ENCODE data around the gene CRYBG3. TPM values are rescaled to one million over a fixed set of nuclear protein-coding genes. Genes with fewer than 3 reads are reported as not detected.
A peak's percentile ranks its signal among the peaks of the same experiment; 100 is the strongest.

CRYBG3 gene
- total RNA-seq, 1 donor from 2014 or later: 19.9 TPM

- peak overlapping the region; percentile 92 for H3K4me3 ChIP-seq
- no peaks in the 10 kb centered on the region for H3K36me3 ChIP-seq
- peaks cover 47% of the 10 kb centered on the region for H3K4me1 ChIP-seq
- DNase-seq: no peak
- H3K27me3 ChIP-seq (ENCODE audit: low read depth): no peaks in the 10 kb centered on the region
- peak overlapping the region; percentile 93 for H3K27ac ChIP-seq (replicated peaks)
- no peaks in the 10 kb centered on the region for H3K9me3 ChIP-seq (replicated peaks)
- no peak for TF ChIP-seq CTCF (IDR thresholded peaks at IDR 0.05; ENCODE audit: borderline replicate concordance)
- intact Hi-C loops (cut with micrococcal nuclease): no loop called here
Observed at GRCh38 chr3:97820780-97821179, 1.0 kb upstream of the CRYBG3 start.

GRCh38 chr3:97821287-97821773, 481 bp upstream of the CRYBG3 start:
- Histone ChIP-seq H3K36me3 (no peaks in the 10 kb centered on the region), H3K27ac (replicated peaks) (peak overlapping the region; percentile 93), H3K9me3 (replicated peaks) (no peaks in the 10 kb centered on the region), H3K4me3 (peak overlapping the region; percentile 92), H3K4me1 (peaks cover 52% of the 10 kb centered on the region), H3K27me3 (ENCODE audit: low read depth) (no peaks in the 10 kb centered on the region)
- TF ChIP-seq CTCF (IDR thresholded peaks at IDR 0.05; ENCODE audit: borderline replicate concordance): no peak
- peak; percentile 38 for DNase-seq
- intact Hi-C loops (cut with micrococcal nuclease): no loop called here

- intact Hi-C loops (cut with micrococcal nuclease): no loop called here
- DNase-seq: peak; percentile 53
- peak overlapping the region; percentile 93 for H3K27ac ChIP-seq (replicated peaks)
- peak; percentile 1 for TF ChIP-seq CTCF (IDR thresholded peaks at IDR 0.05; ENCODE audit: borderline replicate concordance)
- H3K4me3 ChIP-seq: peak overlapping the region; percentile 92
- H3K4me1 ChIP-seq: peaks cover 62% of the 10 kb centered on the region
- no peaks in the 10 kb centered on the region for H3K9me3 ChIP-seq (replicated peaks)
- no peaks in the 10 kb centered on the region for H3K36me3 ChIP-seq
- H3K27me3 ChIP-seq (ENCODE audit: low read depth): no peaks in the 10 kb centered on the region
Observed at GRCh38 chr3:97822359-97822775, 556 bp downstream of the CRYBG3 start.

GRCh38 chr3:97823046-97824004, 1.5 kb downstream of the CRYBG3 start:
- intact Hi-C loops (cut with micrococcal nuclease): no loop called here
- H3K36me3 ChIP-seq: no peaks in the 10 kb centered on the region

GRCh38 chr3:97825101-97825500, 3.3 kb downstream of the CRYBG3 start:
- peaks cover 88% of the 10 kb centered on the region for H3K4me1 ChIP-seq
- peak overlapping the region; percentile 92 for H3K4me3 ChIP-seq
- no peaks in the 10 kb centered on the region for H3K27me3 ChIP-seq (ENCODE audit: low read depth)
- no peak for TF ChIP-seq CTCF (IDR thresholded peaks at IDR 0.05; ENCODE audit: borderline replicate concordance)
- H3K36me3 ChIP-seq: no peaks in the 10 kb centered on the region
- DNase-seq: no peak
- peak overlapping the region; percentile 93 for H3K27ac ChIP-seq (replicated peaks)
- no peaks in the 10 kb centered on the region for H3K9me3 ChIP-seq (replicated peaks)
- intact Hi-C loops (cut with micrococcal nuclease): no loop called here

More at GRCh38 chr3:97823046-97824004, 1.5 kb downstream of the CRYBG3 start:
- Histone ChIP-seq H3K4me1 (peaks cover 72% of the 10 kb centered on the region), H3K9me3 (replicated peaks) (no peaks in the 10 kb centered on the region), H3K27ac (replicated peaks) (peak overlapping the region; percentile 93), H3K27me3 (ENCODE audit: low read depth) (no peaks in the 10 kb centered on the region), H3K4me3 (peak overlapping the region; percentile 92)
- no peak for TF ChIP-seq CTCF (IDR thresholded peaks at IDR 0.05; ENCODE audit: borderline replicate concordance)
- peak; percentile 21 for DNase-seq

Data from left ventricle myocardium inferior (tissue), 1 donor.